Measurements from ENCODE around the gene KLRF2. TPM values are rescaled to one million over a fixed set of nuclear protein-coding genes. Genes with fewer than 3 reads are reported as not detected.

KLRF2 gene
- total and polyA plus RNA-seq, 2 experiments from 2014 or later: not detected

DNA sequence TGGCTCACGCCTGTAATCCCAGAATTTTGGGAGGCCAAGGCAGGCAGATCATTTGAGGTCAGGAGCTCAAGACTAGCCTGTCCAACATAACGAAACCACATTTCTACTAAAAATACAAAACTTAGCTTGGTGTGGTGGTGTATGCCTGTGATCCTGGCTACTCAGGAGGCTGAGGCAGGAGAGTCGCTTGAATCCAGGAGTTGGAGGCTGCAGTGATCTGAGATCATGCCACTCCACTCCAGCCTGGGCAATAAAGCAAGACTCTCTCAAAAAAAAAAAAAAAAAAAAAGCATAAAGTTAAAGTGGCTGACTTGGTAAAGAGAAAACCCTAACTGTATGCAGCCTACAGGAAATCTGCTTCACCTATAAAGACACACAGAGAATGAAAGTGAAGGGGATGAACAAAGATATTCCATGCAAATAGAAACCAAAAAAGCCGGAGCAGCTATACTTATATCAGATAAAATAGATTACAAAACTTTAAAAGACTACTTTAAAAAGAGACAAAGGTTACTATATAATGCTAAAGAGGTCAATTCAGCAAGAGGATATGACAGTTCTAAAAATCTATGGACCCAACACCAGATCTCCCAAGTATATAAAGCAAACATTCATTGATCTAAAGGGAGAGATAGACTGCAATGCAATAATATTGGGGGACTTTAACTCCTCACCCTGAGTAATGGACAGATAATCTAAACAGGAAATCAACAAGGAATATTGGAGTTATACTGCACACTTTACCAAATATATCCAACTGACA is 16.2 kb upstream of the KLRF2 start:
- Histone ChIP-seq H2AFZ (peak overlapping the region; percentile 65), H3F3A (ENCODE audit: insufficient read depth) (peaks cover 17% of the 10 kb centered on the region), H3K9me2 (ENCODE audit: insufficient read depth) (no peaks in the 10 kb centered on the region), H3K36me3 (ENCODE audit: low read depth) (no peaks in the 10 kb centered on the region), H3K4me3 (peak overlapping the region; percentile 53), H3K9ac (peak overlapping the region; percentile 38), H3K9me3 (ENCODE audit: low read depth) (no peaks in the 10 kb centered on the region), H3K79me2 (ENCODE audit: insufficient read depth) (peaks cover 81% of the 10 kb centered on the region), H3K27me3 (replicated peaks; ENCODE audit: insufficient read depth) (no peaks in the 10 kb centered on the region), H3K4me1 (ENCODE audit: insufficient read depth) (peaks cover 26% of the 10 kb centered on the region), H3K4me2 (ENCODE audit: unreplicated experiment) (peak overlapping the region; percentile 99), H4K20me1 (ENCODE audit: insufficient read depth) (no peaks in the 10 kb centered on the region), H3K27ac (no peak overlapping the region)
- TF ChIP-seq EZH2 (IDR thresholded peaks at IDR 0.05; ENCODE audit: insufficient read depth, poor library complexity, severe bottlenecking) (no peak), EZH2phosphoT487 (IDR thresholded peaks at IDR 0.05; ENCODE audit: insufficient read depth, low read depth) (no peak)
- 73% methylated on average over 4 of the region's 4 CpGs for WGBS, 2 experiments (ENCODE audit: low coverage in 1 of 2, low lambda C conversion rate in 2 of 2, missing lambda C conversion rate in 2 of 2)
- in situ Hi-C loops (cut with MboI): no loop called here
- DNase-seq: no peak

GRCh38 chr12:9866860-9867269 is 14.4 kb upstream of the KLRF2 start:
- H3K4me3 ChIP-seq: peak overlapping the region; percentile 78
- in situ Hi-C loops (cut with MboI): no loop called here
- no peak for DNase-seq
- H3K36me3 ChIP-seq (ENCODE audit: low read depth): no peaks in the 10 kb centered on the region
- no peak overlapping the region for H3K27ac ChIP-seq
- peak overlapping the region; percentile 99 for H3K4me2 ChIP-seq (ENCODE audit: unreplicated experiment)
- no peaks in the 10 kb centered on the region for H3K9me3 ChIP-seq (ENCODE audit: low read depth)
- peak overlapping the region; percentile 65 for H2AFZ ChIP-seq
- 56 to 60% methylated on average over 4 of the region's 4 CpGs for WGBS, 2 experiments (ENCODE audit: low coverage in 1 of 2, low lambda C conversion rate in 2 of 2, missing lambda C conversion rate in 2 of 2)
- H3K9ac ChIP-seq: peak overlapping the region; percentile 68
- peaks cover 28% of the 10 kb centered on the region for H3K4me1 ChIP-seq (ENCODE audit: insufficient read depth)
- peaks cover 20% of the 10 kb centered on the region for H3F3A ChIP-seq (ENCODE audit: insufficient read depth)
- no peaks in the 10 kb centered on the region for H3K27me3 ChIP-seq (replicated peaks; ENCODE audit: insufficient read depth)
- peaks cover 69% of the 10 kb centered on the region for H3K79me2 ChIP-seq (ENCODE audit: insufficient read depth)
- H4K20me1 ChIP-seq (ENCODE audit: insufficient read depth): no peaks in the 10 kb centered on the region
- TF ChIP-seq EZH2phosphoT487 (IDR thresholded peaks at IDR 0.05; ENCODE audit: insufficient read depth, low read depth) (no peak), EZH2 (IDR thresholded peaks at IDR 0.05; ENCODE audit: insufficient read depth, poor library complexity, severe bottlenecking) (no peak)
- H3K9me2 ChIP-seq (ENCODE audit: insufficient read depth): no peaks in the 10 kb centered on the region

DNA sequence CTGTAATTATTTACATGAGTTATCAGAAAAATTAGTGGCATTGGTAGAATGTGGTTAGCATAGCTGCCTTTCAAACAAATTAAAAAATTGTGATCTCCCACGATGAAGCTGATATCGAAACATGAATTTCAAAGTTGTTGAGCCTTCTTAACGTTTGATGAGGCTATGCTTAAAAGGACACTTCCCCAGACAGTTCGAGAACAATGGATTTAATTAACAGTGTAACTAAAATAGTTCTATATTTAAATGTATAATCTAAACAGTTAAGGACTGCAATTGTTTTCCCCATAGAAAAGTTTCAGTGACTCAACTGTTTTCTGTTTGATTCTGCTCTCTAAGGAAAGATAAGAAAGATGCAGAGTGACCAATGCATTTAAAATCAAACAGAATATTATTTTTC is 13.8 kb upstream of the KLRF2 start:
- peak overlapping the region; percentile 65 for H2AFZ ChIP-seq
- peak overlapping the region; percentile 68 for H3K9ac ChIP-seq
- H3K79me2 ChIP-seq (ENCODE audit: insufficient read depth): peaks cover 64% of the 10 kb centered on the region
- 0 out of 2 replicates have a peak overlapping the region, but pooled peaks have one; percentile 22 for H3K27ac ChIP-seq
- in situ Hi-C loops (cut with MboI): no loop called here
- peak overlapping the region; percentile 99 for H3K4me2 ChIP-seq (ENCODE audit: unreplicated experiment)
- peak; percentile 35 for DNase-seq
- H4K20me1 ChIP-seq (ENCODE audit: insufficient read depth): no peaks in the 10 kb centered on the region
- H3K4me3 ChIP-seq: peak overlapping the region; percentile 78
- no peaks in the 10 kb centered on the region for H3K9me3 ChIP-seq (ENCODE audit: low read depth)
- H3F3A ChIP-seq (ENCODE audit: insufficient read depth): peaks cover 20% of the 10 kb centered on the region
- TF ChIP-seq EZH2 (IDR thresholded peaks at IDR 0.05; ENCODE audit: insufficient read depth, poor library complexity, severe bottlenecking) (no peak), EZH2phosphoT487 (IDR thresholded peaks at IDR 0.05; ENCODE audit: insufficient read depth, low read depth) (no peak)
- H3K9me2 ChIP-seq (ENCODE audit: insufficient read depth): no peaks in the 10 kb centered on the region
- WGBS, 2 experiments (ENCODE audit: low coverage in 1 of 2, low lambda C conversion rate in 2 of 2, missing lambda C conversion rate in 2 of 2): 8% methylated on average over 4 of the region's 4 CpGs
- H3K27me3 ChIP-seq (replicated peaks; ENCODE audit: insufficient read depth): no peaks in the 10 kb centered on the region
- peaks cover 28% of the 10 kb centered on the region for H3K4me1 ChIP-seq (ENCODE audit: insufficient read depth)
- no peaks in the 10 kb centered on the region for H3K36me3 ChIP-seq (ENCODE audit: low read depth)

DNA sequence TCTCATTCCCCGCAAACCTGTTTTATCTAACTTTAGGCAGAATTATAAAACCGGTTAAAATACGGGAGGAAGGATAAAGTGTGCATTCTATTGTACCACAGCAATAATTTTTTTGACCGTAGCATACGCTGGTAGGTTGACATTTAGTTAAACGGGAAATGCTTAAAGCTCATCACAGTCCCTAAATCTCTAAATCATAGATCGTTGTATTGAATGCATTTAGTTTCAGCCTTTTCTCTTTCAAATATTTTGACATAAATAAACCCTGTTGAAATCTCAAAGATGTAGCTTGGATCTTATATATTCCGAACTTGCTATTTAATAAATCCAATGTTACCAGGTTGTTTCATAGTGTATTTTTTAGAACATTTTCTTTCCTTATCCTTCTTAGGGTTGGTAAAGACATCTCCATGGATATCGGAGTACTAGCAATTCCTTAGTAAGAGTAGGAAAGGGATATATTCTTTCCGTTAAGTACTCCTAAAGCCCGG is 12.9 kb upstream of the KLRF2 start:
- peak overlapping the region; percentile 96 for H2AFZ ChIP-seq
- H3K9me3 ChIP-seq (ENCODE audit: low read depth): no peaks in the 10 kb centered on the region
- H3K36me3 ChIP-seq (ENCODE audit: low read depth): no peaks in the 10 kb centered on the region
- peaks cover 56% of the 10 kb centered on the region for H3K79me2 ChIP-seq (ENCODE audit: insufficient read depth)
- H3K4me2 ChIP-seq (ENCODE audit: unreplicated experiment): peak overlapping the region; percentile 99
- peaks cover 28% of the 10 kb centered on the region for H3K4me1 ChIP-seq (ENCODE audit: insufficient read depth)
- no peaks in the 10 kb centered on the region for H4K20me1 ChIP-seq (ENCODE audit: insufficient read depth)
- H3K9me2 ChIP-seq (ENCODE audit: insufficient read depth): no peaks in the 10 kb centered on the region
- WGBS, 2 experiments (ENCODE audit: low coverage in 1 of 2, low lambda C conversion rate in 2 of 2, missing lambda C conversion rate in 2 of 2): 51 to 57% methylated on average over 11 of the region's 11 CpGs
- peak; percentile 19 for DNase-seq
- peaks cover 20% of the 10 kb centered on the region for H3F3A ChIP-seq (ENCODE audit: insufficient read depth)
- no peaks in the 10 kb centered on the region for H3K27me3 ChIP-seq (replicated peaks; ENCODE audit: insufficient read depth)
- H3K27ac ChIP-seq: peak overlapping the region; percentile 96
- TF ChIP-seq EZH2phosphoT487 (IDR thresholded peaks at IDR 0.05; ENCODE audit: insufficient read depth, low read depth) (no peak), EZH2 (IDR thresholded peaks at IDR 0.05; ENCODE audit: insufficient read depth, poor library complexity, severe bottlenecking) (no peak)
- in situ Hi-C loops (cut with MboI): no loop called here
- peak overlapping the region; percentile 78 for H3K4me3 ChIP-seq
- H3K9ac ChIP-seq: peak overlapping the region; percentile 92

Data from GM23248 (cell line).